G401.6 (cell line): ENCODE results near the gene TEX51.

Experiments
- FAIRE-seq: peaks from 2 replicates; lab custom pipeline; 2012; peaks lifted over from hg19 to GRCh38; lab: Jason Lieb, UNC

Gene TEX51

DNA sequence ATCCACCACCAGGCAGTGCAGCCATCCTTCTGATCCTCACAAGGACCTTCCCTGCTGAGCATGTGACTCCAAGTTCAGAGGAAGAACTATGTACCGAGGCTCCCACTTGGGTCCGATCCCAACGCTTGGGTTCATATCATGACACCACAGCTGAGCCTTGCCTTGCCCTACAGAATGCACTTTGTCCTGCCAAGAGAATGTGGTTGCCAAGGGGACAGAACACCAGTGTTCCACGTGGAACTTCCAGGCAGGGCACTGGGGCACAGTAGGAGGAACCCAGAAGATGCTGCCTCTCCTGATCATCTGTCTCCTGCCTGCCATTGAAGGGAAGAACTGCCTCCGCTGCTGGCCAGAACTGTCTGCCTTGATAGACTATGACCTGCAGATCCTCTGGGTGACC, at the start of gene TEX51:
TSS of gene TEX51 (plus strand) at position 255 of the 400 bp plus-strand sequence. CDS start at position 284, 29 bp downstream.
- no peak for FAIRE-seq

DNA sequence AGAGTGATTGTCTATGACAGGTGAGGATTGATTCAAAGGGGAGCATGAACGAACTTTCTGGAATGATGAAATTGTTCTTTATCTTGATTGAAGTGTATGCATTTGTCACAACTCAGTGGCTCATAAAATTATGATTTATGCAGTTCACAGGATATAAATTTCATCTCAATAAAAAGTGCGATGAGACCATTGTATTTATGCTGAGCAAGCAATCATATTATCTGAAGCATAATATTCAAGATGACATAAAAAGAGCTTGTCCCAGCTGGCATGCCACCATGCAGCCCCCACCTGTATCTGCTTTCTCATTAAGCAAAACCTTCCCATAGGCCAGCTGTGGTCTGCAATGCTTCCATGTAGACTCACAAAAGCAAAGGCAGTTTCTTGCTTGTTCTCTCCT, 49.6 kb upstream of the TEX51 start:
- FAIRE-seq = no peak

DNA sequence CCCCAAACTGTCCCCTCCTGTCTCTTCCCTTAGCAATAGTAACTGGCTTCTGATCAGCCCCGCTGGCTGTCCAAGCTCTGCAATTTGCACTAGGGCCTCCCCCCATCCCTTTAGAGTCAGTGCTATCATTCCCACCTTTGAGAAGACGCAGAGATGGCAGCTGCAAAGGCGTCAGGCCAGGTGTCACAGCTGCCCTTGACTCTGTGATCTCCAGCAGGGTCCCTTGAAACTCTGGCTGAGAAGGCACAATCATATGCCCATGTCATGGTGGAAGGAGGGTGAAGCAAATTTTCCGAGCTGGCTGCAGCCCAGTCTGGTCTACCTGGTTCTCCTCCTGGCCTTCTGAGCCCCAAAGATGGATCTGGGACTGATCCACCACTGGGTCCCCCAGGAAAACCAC, 49.2 kb upstream of the TEX51 start:
- FAIRE-seq = no peak

DNA sequence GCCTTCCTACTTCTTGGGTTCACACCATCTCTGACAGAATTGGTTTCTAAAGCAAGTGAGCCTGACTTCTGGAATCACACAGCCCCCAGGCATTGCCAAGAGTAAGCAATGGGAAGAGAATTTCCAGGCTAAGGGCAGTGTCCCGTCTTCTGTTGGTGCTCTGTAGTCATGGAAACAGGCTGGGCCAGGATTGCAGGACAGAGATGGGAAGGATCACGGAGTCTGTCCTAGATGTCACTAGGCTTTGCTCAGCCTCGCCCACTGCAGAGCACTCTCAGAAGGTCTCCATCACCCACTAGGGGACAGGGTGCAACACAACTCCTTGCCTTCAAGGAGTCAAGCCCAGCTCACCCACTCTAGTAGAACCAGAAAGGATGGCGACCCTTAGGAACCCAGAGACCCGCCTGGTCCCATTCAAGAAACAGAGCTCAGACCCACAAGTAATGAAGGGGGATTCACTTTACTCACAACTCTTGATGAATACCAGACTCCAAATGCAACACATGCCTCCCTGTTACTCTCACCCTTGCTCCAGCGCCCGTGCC, 48.6 kb upstream of the TEX51 start:
- FAIRE-seq = no peak

DNA sequence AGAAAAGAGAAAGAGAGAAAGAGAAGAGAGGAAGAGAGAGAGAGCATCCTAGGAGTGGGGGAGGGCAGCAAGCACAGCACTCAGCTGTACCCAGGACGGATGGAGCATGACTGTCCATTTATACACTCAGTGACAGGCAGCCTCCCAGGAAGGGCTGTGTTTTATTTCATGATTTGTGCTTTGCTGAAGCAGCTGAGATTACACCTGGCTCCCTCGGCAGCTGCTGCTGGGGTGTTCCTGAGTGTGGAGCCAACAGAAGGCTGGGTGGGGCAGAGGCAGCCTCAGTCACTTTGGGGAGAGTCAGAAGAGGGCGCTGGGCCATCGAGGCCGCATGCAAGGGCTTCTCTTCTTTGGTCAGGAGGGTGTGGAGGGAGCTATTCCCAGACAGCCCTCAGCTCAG, 47.8 kb upstream of the TEX51 start:
- no peak for FAIRE-seq

- FAIRE-seq = no peak
Observed at GRCh38 chr2:126851756-126852155, 46.9 kb upstream of the TEX51 start.

DNA sequence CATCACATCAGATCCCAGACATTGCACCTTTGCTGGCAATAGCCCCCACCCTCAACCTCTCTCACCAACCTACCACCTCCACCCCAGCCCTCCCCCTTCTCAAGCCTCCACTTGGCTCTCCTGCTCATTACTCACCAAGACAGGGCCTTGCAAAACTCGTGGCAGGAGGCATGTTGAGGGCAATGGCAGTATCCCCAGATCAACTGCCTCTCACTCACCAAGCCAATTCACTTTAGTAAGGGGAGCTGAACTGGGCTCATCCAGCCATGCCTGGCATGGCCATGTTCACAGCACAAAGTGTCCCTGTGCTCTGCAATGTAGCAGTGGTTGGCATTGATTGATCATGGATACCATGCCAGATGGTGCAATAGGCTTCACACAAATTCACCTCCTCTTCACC, 46.3 kb upstream of the TEX51 start:
- FAIRE-seq = no peak

DNA sequence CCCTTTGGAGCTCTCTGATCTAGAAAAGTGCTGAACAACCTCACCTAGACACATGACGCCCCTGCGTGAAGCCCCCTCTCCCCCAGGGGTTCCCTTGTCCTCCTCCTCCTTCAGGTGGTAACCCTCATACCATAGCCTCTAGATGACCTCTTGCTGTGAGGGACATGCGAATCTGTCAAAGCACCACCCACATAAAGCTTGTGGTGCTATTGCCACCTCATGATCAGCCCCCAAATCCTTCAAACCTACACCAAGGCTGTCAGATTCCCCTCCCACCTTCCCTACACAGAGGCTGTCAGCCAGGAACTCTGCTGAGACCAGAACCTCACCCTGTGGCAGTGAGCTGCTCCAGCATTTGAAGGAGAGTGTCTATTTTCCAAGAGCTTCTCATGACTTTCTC, 43.1 kb upstream of the TEX51 start:
- no peak for FAIRE-seq

DNA sequence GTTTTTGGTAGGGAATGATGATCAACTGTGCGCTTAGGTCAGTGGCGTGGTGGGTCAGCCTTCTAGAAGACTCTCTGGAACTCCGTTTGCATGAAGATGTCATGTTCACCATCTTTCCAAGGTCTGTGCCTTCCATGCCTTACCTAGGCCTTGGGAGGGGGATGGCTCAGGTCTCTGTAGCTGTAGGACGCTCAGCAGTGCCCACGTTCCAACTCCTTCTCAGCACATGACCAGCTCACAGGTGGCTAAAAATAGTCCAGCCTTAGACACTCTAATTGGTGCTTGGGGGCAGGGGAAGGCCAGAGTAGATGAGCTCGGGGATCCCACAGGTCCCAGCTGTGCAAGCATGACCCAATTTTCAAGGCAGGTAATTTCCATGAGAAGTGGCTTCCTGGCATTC, 42.3 kb upstream of the TEX51 start:
- FAIRE-seq = no peak

GRCh38 chr2:126857502-126857901, 41.2 kb upstream of the TEX51 start:
- no peak for FAIRE-seq

DNA sequence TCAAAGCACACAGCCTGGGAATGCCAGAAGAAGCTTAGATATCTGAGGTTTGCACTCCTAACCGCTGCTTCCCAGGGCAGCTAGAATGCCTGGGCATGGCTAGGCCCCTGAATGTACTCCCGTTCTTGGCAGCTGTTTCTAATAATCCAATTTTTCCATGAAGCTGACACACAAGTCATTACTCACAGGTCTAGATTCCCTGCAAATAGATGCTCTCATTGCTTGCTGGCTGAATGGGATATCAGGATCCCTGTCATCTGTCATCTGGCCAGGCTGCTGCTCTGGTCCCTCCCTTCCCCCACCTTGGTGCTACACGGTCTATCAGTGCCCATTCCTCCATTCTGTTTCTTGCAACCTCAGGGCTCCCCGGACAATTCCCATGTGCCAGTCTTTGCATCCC, 40.7 kb upstream of the TEX51 start:
- no peak for FAIRE-seq

DNA sequence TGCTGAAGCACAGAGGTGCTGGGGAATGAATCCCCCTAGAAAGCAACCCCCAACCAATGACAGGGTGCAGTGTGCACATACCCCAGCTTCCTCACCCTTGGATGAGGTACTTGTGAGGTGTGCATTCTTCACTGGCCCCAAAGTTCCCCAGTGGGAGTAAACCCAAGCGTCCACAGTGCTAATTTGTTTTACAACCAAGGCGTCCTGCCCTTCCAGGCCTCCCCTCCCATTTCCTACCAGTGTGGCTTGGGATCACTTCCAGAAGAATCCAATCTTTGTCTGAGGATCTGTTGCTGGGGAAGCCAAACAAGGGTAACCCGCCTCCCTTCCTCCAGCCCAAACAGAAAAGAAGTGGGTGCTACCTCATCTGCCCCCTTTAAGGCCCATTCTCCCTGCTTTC, 40.3 kb upstream of the TEX51 start:
- FAIRE-seq = no peak

DNA sequence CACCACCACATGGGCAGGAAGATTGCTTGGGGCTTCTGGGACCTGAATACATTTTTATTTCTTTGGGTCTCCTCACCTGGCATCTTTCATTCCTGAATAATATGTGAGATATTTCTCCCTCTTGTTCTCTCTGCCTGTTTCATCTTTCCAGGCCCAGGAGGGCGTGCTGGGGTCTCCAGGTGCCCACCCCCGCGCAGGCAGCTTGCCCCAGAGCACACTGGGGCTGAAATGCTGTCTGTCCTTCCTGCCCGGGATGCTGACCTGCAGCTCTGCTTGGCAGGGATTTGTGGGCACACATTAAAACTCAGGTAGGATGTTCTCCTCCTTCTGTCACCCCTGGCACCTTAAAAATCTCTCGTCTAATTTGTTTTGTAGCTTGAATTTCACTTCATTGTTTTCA, 39.7 kb upstream of the TEX51 start:
- FAIRE-seq = no peak

- no peak for FAIRE-seq
Observed at GRCh38 chr2:126859631-126860030, 39.1 kb upstream of the TEX51 start.

- no peak for FAIRE-seq
Observed at GRCh38 chr2:126860385-126860784, 38.3 kb upstream of the TEX51 start.

- no peak for FAIRE-seq
Observed at GRCh38 chr2:126862730-126863129, 36.0 kb upstream of the TEX51 start.

DNA sequence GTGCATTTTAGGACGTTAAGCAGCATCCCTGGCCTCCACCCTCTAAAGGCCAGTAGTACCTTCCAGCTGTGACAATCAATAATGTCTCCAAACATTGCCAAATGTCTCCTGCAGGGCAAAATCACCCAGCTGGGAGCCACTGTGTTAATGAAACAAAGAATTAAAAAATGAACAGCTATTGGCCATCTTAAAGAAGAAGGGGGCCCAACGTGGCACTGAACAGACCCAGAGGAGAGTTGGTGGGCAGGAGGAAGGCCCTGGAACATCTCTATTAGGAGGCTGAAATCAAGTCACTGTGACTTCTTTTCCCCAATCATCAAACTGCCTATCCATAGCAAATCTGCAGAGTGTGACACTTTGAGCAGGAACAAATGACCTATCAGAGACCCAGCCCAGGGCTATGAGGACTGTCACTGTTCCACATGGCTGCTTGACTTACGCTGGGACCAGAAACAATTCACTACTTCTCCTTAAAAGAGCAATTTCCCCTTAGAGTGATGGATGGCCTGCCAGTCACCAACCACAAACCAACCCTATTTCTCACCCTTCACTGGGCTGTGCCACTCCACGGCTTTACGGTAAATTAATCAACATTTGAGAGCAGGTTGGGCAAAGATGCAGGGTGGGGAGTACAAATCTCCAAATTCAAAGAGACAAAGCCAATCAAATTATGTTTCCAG, 35.2 kb upstream of the TEX51 start:
- FAIRE-seq = no peak

- no peak for FAIRE-seq
Observed at GRCh38 chr2:126864861-126865260, 33.8 kb upstream of the TEX51 start.

DNA sequence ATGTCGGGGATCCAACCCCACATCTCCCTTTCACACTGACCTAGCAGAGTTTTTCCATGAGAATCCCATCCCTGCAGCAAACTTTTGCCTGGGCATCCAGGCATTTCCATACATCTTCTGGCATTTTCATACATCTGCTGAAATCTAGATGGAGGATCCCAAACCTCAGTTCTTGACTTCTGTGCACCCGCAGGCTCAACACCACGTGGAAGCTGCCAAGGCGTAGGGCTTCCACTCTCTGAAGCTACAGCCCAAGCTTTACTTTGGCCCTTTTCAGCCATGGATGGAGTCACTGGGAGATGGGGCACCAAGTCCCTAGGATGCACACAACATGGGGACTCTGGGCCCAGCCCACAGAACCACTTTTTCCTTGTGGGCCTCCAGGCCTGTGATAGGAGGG, 32.2 kb upstream of the TEX51 start:
- no peak for FAIRE-seq

- no peak for FAIRE-seq
Observed at GRCh38 chr2:126874961-126875360, 23.7 kb upstream of the TEX51 start.

DNA sequence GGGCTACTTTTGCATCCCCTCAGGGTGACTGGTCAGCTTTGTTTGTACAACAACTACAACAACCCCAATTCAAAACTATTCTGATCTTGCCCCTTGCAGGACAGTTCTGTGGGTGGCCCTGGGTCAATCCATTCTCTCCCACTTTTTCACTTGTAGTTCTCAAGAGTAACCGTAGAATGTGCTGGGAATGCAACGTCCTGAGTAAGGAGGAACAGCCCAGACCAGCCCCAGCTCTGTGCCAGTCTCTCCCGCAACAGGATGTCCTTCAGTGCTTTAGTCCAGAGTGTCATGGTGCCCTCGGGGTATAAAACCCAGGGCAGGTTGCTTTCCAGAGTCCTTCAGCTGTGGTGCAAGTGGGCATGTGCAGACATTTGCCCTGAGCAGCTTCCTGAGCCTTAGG, 22.1 kb upstream of the TEX51 start:
- no peak for FAIRE-seq

DNA sequence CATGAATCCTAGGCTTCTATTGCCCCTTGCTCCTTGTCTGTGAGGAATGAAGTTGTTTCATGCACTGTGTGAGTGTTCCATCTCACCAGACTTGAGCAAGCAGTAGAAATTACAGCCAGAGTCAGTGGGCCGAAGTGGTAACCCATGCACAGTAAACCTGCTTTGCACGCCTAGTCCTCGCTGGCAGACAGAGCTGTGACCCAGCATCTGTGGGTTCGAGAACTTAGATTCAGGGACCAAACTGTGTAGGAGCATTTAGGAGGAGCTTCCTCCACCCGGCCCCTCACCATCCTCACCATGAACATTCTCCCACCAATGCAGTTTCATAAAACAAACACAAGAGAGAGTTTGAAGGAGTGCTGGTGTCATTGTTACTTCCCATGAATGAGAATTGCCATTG, 21.6 kb upstream of the TEX51 start:
- FAIRE-seq = no peak

DNA sequence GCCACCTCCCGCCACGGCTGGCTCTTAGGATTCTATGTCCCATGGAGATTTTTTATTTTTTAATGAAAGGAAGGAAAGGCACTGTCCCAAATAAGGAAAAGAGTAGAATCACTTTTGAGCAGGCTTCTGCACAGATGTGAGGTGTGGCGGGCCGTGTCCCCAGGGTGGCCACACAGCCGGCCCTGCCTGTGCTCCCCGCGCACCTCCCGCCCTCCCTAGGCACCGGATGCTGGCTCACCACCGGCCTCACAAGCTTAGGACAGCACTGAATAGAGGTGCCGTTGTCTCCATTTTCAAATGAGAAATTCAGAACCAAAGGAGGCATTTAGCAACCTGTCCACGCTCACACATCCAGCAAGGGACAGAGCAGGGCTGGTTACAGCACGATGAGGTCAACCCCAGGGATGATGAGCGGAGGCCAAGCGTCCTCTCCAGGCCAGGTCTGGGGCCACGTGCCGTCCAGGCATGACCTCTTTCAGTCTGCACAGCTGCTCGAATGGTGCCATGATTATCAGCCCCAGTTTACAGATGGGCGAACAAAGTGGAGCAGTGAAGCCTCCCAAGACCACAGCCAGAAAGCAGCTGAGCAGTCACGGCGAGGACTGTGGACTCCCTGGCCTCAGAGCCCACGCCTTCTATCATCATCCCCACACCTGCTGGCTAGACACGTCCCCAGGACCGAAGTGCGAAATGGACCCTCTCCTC, 20.7 kb upstream of the TEX51 start:
- FAIRE-seq = no peak

DNA sequence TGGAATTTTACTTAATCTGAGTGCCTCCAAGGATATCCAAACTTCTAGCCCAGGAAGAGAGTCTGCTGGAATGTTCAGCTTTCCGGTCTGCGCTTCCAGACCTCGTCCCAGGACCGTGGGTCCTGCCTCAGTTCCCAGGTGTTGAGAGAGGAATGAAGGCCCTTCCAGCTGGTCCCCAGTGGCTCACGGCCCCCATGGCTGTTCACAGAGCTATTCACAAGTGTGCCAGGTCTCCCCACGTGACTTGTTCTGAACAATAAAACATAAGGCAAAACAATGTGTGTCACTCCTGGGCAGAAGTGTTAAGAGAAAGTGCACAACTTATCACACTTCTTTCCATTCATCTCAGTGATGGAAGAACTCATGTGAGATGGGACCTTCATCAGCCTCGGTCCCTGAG, 20.1 kb upstream of the TEX51 start:
- FAIRE-seq = no peak
